HG02571 (cell line): ENCODE data around the gene APOC3.

ENCODE experiments used
- ATAC-seq: cut with Tn5 transposase; IDR thresholded peaks from one replicate; pipeline ENCODE4 v1.9.1; 2021; ENCODE audit warnings: mild to moderate bottlenecking, moderate library complexity; ENCODE audit not compliant: unreplicated experiment

The APOC3 gene

DNA sequence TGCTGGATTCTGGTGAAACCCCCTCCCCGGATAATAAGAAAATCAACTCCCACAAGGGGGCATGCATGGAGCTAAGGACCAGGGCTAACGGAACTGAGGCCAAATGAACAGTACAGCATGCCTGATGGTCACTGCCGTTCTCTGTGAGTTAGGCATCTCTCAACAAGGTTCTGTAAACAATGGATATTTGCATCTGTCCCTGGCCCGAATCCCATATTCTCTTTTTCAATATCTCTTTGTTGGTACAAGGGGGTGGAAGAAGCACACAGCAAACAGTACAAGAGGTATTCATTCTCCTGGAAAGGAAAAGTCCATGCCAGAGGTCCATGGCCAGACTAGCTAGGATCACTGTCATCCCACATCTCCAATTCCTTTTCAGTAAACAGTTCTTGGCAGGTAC is 39.9 kb downstream of the APOC3 start:
- no peak for ATAC-seq

GRCh38 chr11:116870054-116870453 is 40.3 kb downstream of the APOC3 start:
- no peak for ATAC-seq

DNA sequence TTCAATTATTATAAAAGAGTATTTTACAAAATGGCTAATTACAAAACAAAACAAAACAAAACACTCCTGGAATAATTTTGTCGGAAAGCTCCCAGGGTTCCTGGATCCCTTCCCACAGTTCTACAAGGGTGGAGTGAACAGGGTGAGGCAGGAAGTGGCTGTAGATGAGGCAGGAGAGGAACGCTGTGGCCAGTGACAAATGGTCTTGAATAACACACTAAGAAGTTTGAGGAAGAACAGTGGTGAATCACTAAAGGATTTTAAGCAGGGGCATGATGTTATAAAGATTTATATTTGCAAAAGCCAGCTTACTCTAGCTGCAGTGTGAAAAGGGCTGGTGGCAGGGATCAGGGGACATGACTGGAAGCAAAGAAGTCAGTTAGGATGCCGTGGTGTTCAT is 41.5 kb downstream of the APOC3 start:
- ATAC-seq: no peak

GRCh38 chr11:116873381-116873780 is 43.7 kb downstream of the APOC3 start:
- no peak for ATAC-seq

GRCh38 chr11:116874251-116874650 is 44.5 kb downstream of the APOC3 start:
- no peak for ATAC-seq

GRCh38 chr11:116875194-116875593 is 45.5 kb downstream of the APOC3 start:
- no peak for ATAC-seq

DNA sequence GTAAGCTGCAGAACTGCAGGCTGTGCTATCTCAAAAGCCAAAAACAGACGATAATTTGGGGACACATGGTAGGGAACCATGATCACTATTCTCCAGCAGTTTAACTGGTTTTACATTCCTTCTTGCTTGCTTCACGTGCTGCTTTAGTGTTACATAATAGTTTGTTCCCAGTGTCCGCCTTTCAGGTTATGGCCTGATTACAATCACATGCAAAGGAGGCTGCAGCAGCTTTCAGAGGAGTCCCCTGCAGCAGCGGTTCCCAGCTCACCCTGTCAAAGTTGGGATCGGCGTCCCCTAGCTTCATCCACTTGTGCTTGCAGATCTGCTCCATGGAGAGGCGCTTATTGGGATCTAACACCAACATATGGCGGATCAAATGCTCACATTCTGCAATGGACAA is 46.9 kb downstream of the APOC3 start:
- no peak for ATAC-seq

- no peak for ATAC-seq
These were observed 50.3 kb downstream of the APOC3 start for GRCh38 chr11:116879800-116880625.

GRCh38 chr11:116881143-116881542 is 51.4 kb downstream of the APOC3 start:
- no peak for ATAC-seq

DNA sequence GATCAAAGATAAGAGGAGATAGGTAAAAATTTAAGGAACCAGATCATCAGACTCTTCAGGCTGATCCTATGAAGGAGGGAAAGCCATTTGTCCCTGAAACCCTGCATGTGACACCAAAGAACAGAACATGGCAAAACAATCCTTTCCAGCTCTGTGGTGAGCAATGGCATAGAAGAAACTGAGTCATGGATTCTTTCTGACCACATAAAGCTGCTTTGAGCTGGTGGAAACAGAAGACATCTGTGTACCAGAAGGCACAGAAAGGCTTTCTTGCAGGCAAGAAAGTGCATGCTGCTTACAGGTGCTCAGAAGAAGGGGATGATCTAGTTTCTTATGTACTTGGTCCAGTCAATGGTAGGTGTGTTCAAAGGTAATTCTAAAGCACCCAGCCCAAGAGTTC is 52.7 kb downstream of the APOC3 start:
- no peak for ATAC-seq
